A673 (cell line): ENCODE data around the gene SPEM3. TPM values are rescaled to one million over a fixed set of nuclear protein-coding genes. Genes with fewer than 3 reads are reported as not detected.

Source experiments
- BruUV-seq: library from RNA; stranded (reverse); fragments of 400-500 nt; replicated peaks from 2 replicates; lab custom pipeline; 2021; lab: Mats Ljungman, UMichigan
- CTCF ChIA-PET: fragments of 300-600 bp; sonication (Branson Sonifier 250); formaldehyde crosslinking; loops from one replicate; lab custom pipeline; 2022; ENCODE audit warnings: antibody characterized with exemption; lab: Charles Lee
- POLR2A ChIA-PET: fragments of 300-600 bp; sonication (Branson Sonifier 250); formaldehyde crosslinking; loops from one replicate; lab custom pipeline; 2022; ENCODE audit warnings: antibody characterized with exemption; ENCODE audit not compliant: low non-redundant PET; lab: Charles Lee
- DNase-seq: peaks from one replicate; pipeline ENCODE4 v3.0.0-alpha.2; 2015; ENCODE audit warnings: low spot score
- H3K27ac ChIP-seq: fragments of 200-600 bp; sonication (generic); 2 replicates; pipeline ENCODE4 v1.5.1; 2016; ENCODE audit warnings: mixed run types, low read depth, mild to moderate bottlenecking, mixed read lengths, antibody characterized with exemption, low read length; ENCODE audit not compliant: poor library complexity, severe bottlenecking
- H3K27me3 ChIP-seq: fragments of 200-600 bp; sonication (generic); replicated peaks from 2 replicates; pipeline ENCODE4 v1.6.1; 2017; ENCODE audit warnings: mixed run types, low read depth, mild to moderate bottlenecking, mixed read lengths, antibody characterized with exemption, low read length; ENCODE audit not compliant: insufficient read depth, poor library complexity
- H3K36me3 ChIP-seq: fragments of 200-600 bp; sonication (generic); 2 replicates; pipeline ENCODE4 v1.6.1; 2016; ENCODE audit warnings: mixed run types, mild to moderate bottlenecking, mixed read lengths, antibody characterized with exemption, low read length; ENCODE audit not compliant: insufficient read depth, poor library complexity, severe bottlenecking
- H3K4me1 ChIP-seq: fragments of 200-600 bp; sonication (generic); 2 replicates; pipeline ENCODE4 v1.6.1; 2017; ENCODE audit warnings: mixed run types, mild to moderate bottlenecking, mixed read lengths, antibody characterized with exemption, low read length; ENCODE audit not compliant: insufficient read depth, poor library complexity, severe bottlenecking
- H3K4me3 ChIP-seq: fragments of 200-600 bp; sonication (generic); 2 replicates; pipeline ENCODE4 v1.5.1; 2016; ENCODE audit warnings: low read depth, mixed run types, mild to moderate bottlenecking, mixed read lengths, low read length; ENCODE audit not compliant: poor library complexity, severe bottlenecking
- H3K9me3 ChIP-seq: fragments of 200-600 bp; sonication (generic); 2 replicates; pipeline ENCODE4 v1.6.1; 2016; ENCODE audit warnings: mixed run types, low read depth, mild to moderate bottlenecking, mixed read lengths, antibody characterized with exemption, low read length; ENCODE audit not compliant: poor library complexity, severe bottlenecking
- EZH2 ChIP-seq: fragments of 200-600 bp; sonication (generic); IDR thresholded peaks from 2 replicates; pipeline ENCODE4 v1.6.1; 2017; ENCODE audit warnings: borderline replicate concordance, low read depth, mild to moderate bottlenecking, mixed read lengths, antibody characterized with exemption, low read length; ENCODE audit not compliant: poor library complexity, severe bottlenecking
- intact Hi-C: fragments of 100-400 bp; cut with micrococcal nuclease; formaldehyde crosslinking; loops from one replicate; pipeline ENCODE4 v1.10.0; 2022; ENCODE audit not compliant: unreplicated experiment
- total RNA-seq: library from RNA; stranded (reverse); gene quantifications from 2 replicates; pipeline ENCODE4 v1.2.3, GENCODE V29; 2021
- TF ChIP-seq, protein P1 (sequence below): fragments of 300-800, 200-600 bp; sonication (generic); conservative IDR thresholded peaks from 2 replicates; pipeline ENCODE4 v1.5.1; 2017; ENCODE audit warnings: low read depth, mild to moderate bottlenecking, antibody characterized with exemption, low read length, moderate library complexity, mixed read lengths

SPEM3 gene
- total RNA-seq, 1 experiment from 2014 or later, result not detected

- H3K27me3 ChIP-seq, result no peaks in the 10 kb centered on the region
- CTCF ChIA-PET, result no interaction called here
- POLR2A ChIA-PET, result no interaction called here
- H3K4me3 ChIP-seq, result no peak overlapping the region
- H3K27ac ChIP-seq, result no peak overlapping the region
- no peaks in the 10 kb centered on the region for H3K9me3 ChIP-seq
- no peak for DNase-seq
- BruUV-seq, result no TSS peak
- intact Hi-C loops, result no loop called here
- no peak for TF ChIP-seq EZH2
- TF ChIP-seq, protein P1, sequence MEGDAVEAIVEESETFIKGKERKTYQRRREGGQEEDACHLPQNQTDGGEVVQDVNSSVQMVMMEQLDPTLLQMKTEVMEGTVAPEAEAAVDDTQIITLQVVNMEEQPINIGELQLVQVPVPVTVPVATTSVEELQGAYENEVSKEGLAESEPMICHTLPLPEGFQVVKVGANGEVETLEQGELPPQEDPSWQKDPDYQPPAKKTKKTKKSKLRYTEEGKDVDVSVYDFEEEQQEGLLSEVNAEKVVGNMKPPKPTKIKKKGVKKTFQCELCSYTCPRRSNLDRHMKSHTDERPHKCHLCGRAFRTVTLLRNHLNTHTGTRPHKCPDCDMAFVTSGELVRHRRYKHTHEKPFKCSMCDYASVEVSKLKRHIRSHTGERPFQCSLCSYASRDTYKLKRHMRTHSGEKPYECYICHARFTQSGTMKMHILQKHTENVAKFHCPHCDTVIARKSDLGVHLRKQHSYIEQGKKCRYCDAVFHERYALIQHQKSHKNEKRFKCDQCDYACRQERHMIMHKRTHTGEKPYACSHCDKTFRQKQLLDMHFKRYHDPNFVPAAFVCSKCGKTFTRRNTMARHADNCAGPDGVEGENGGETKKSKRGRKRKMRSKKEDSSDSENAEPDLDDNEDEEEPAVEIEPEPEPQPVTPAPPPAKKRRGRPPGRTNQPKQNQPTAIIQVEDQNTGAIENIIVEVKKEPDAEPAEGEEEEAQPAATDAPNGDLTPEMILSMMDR, result no peak
- H3K4me1 ChIP-seq, result peaks cover 16% of the 10 kb centered on the region
- no peaks in the 10 kb centered on the region for H3K36me3 ChIP-seq
These were observed 19.8 kb downstream of the SPEM3 start for GRCh38 chr17:7448461-7448860.

DNA sequence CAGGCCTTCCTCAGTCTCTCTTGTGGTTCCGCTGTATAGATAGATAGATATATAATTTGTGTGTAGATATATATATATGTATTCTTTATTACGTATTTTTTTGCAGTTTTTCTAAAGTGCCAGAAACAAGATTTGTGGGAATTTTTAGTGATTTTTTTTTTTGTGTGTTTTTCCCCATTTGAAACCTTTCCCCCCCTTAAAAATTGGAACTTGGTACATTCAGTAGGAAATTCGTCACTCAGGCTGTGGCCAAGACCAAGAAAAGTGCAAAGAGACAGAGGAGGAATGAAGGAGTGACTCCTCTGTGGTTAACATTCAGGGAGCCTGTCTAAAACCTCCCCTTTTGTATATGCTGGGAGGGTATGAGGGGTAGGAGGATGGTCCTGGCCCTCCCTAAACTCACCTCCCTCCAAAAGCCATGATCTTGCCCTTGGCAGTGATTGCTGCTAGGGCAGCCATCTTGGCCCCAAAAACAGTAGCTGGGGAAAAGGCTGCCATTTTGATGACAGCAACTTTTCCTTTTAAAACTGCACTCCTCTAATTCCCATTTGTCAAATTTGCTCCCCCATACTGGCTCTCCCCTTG, 31.4 kb downstream of the SPEM3 start:
- no peak overlapping the region for H3K4me3 ChIP-seq
- intact Hi-C loops, result no loop called here
- POLR2A ChIA-PET, result no interaction called here
- H3K36me3 ChIP-seq, result peaks cover 4% of the 10 kb centered on the region
- no peaks in the 10 kb centered on the region for H3K9me3 ChIP-seq
- H3K27ac ChIP-seq, result no peak overlapping the region
- no peaks in the 10 kb centered on the region for H3K4me1 ChIP-seq
- TF ChIP-seq EZH2, result no peak
- TF ChIP-seq, protein P1, result no peak
- no peak for DNase-seq
- CTCF ChIA-PET, result interaction anchor here (0.5 kb wide), 1 partner anchor 19 kb away, joined by 3 read pairs; no protein-coding TSS in a partner anchor
- no TSS peak for BruUV-seq
- no peaks in the 10 kb centered on the region for H3K27me3 ChIP-seq

- POLR2A ChIA-PET, result no interaction called here
- intact Hi-C loops, result no loop called here
- Histone ChIP-seq H3K27ac (no peak overlapping the region), H3K27me3 (no peaks in the 10 kb centered on the region), H3K36me3 (peaks cover 4% of the 10 kb centered on the region), H3K4me1 (no peaks in the 10 kb centered on the region), H3K4me3 (no peak overlapping the region), H3K9me3 (no peaks in the 10 kb centered on the region)
- no peak for TF ChIP-seq EZH2
- TF ChIP-seq, protein P1, result no peak
- no TSS peak for BruUV-seq
- DNase-seq, result no peak
- CTCF ChIA-PET, result interaction anchor here (0.5 kb wide), 1 partner anchor 20 kb away, joined by 3 read pairs; no protein-coding TSS in a partner anchor
These were observed 32.4 kb downstream of the SPEM3 start for GRCh38 chr17:7460850-7461660.
